SJSA1 (cell line): ENCODE measurements around the gene KLRC2. TPM values are rescaled to one million over a fixed set of nuclear protein-coding genes. Genes with fewer than 3 reads are reported as not detected.
"Not testable (repeated sequence)": the region's sequence is repeated elsewhere in the genome, so short reads cannot be mapped to it uniquely, and the experiment has no call there.

ENCODE experiments used
- DNase-seq, 2 experiments: peaks; one replicate each; pipeline ENCODE4 v3.0.0-alpha.2; 2015 to 2020; ENCODE audit warnings: low spot score in 2 of 2, low read depth in 1 of 2
- H3K27ac ChIP-seq: fragments of 250-450 bp; sonication (Bioruptor Pico); 2 replicates; pipeline ENCODE4 v1.5.1; 2020; ENCODE audit warnings: mild to moderate bottlenecking, moderate library complexity
- H3K27me3 ChIP-seq: fragments of 250-450 bp; sonication (Bioruptor Pico); replicated peaks from 2 replicates; pipeline ENCODE4 v1.5.1; 2020; ENCODE audit warnings: mild to moderate bottlenecking, moderate library complexity
- H3K36me3 ChIP-seq: fragments of 250-450 bp; sonication (Bioruptor Pico); 2 replicates; pipeline ENCODE4 v1.5.1; 2020; ENCODE audit warnings: mild to moderate bottlenecking
- H3K4me1 ChIP-seq: fragments of 250-450 bp; sonication (Bioruptor Pico); replicated peaks from 2 replicates; pipeline ENCODE4 v1.6.1; 2021; ENCODE audit warnings: mild to moderate bottlenecking
- H3K4me3 ChIP-seq: fragments of 250-450 bp; sonication (Bioruptor Pico); 2 replicates; pipeline ENCODE4 v1.5.1; 2020; ENCODE audit warnings: mild to moderate bottlenecking
- H3K9me3 ChIP-seq: fragments of 250-450 bp; sonication (Bioruptor Pico); replicated peaks from 2 replicates; pipeline ENCODE4 v1.5.1; 2020; ENCODE audit warnings: mild to moderate bottlenecking
- total RNA-seq: library from RNA; depleted of rRNA; stranded (reverse); fragments of >200 nt; shearing (Covaris generic); gene quantifications from 2 replicates; pipeline ENCODE4 v1.2.3, GENCODE V29; 2014; rRNA removed

The KLRC2 gene
- total RNA-seq: not detected in 2 replicates

DNA sequence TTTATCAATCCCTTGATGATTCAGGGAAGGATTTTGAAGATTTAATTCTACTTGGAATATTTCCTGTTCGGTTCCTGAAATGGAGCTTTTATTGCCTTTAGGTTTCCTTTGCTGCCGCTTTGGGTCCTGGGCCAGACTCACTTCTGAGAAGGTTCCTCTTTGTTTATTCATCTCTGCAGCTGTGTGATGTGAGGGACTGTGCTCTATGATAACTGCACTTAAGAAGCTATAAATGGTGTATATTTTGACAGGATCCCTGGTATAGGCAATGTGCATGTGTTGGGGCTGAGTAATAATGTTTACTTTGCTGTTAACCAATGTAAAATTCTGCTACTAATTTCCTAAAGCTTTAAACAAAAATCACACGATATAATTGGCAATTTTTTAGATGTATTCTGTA lies at the start of gene KLRC2:
TSS of gene KLRC2 (minus strand) at position 195 of the 400 bp plus-strand sequence. CDS start at position 171, 24 bp downstream.
- H3K4me3 ChIP-seq, H3K36me3 ChIP-seq, H3K9me3 ChIP-seq, H3K27me3 ChIP-seq, DNase-seq, H3K27ac ChIP-seq, H3K4me1 ChIP-seq: not testable (repeated sequence)

- DNase-seq, H3K4me3 ChIP-seq, H3K27ac ChIP-seq, H3K27me3 ChIP-seq, H3K9me3 ChIP-seq, H3K4me1 ChIP-seq, H3K36me3 ChIP-seq: not testable (repeated sequence)
Measured at GRCh38 chr12:10481901-10482300, 46.1 kb upstream of the KLRC2 start.

GRCh38 chr12:10472808-10473207 lies 37.0 kb upstream of the KLRC2 start:
- DNase-seq, H3K27ac ChIP-seq, H3K4me1 ChIP-seq, H3K4me3 ChIP-seq, H3K27me3 ChIP-seq, H3K9me3 ChIP-seq, H3K36me3 ChIP-seq: not testable (repeated sequence)

DNA sequence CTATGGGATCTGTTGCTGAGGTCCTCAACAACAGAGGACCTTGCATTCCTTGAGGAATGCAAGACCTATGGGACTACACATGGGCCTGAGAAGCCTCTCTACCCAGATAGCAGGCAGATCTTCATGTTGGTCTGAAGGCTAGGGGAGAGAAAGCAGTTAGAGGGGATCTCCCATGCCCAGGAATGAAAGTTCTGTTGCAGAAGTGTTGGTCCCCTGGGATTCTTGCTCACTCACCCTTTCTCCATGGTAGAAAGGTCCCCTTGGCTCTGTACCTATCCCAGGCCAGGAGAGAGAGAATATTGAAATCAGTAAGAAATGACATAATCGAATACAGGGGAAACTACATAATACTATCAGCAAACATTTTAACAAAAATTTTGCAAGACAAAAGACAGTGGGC lies 33.9 kb upstream of the KLRC2 start:
- no peak for DNase-seq
- Histone ChIP-seq H3K4me1 (no peaks in the 10 kb centered on the region), H3K36me3 (no peaks in the 10 kb centered on the region), H3K27me3 (no peaks in the 10 kb centered on the region), H3K9me3 (no peaks in the 10 kb centered on the region), H3K4me3 (no peak overlapping the region), H3K27ac (no peak overlapping the region)

DNA sequence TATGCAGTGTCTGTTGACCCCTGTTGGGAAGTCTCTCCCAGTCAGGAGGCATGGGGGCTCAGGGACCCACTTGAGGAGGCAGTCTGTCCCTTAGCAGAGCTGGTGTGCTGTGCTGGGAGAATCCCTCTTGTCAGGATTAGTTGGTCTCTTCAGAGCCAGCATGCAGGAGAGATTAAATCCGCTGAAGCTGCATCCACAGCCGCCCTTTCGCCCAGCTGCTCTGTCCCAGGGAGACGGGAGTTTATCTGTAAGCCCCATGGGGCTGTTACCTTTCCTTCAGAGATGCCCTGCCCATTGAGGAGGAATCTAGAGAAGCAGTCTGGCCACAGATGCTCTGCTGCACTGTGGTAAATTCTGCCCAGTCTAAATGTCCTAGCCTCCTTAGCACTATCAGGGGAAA lies 30.5 kb upstream of the KLRC2 start:
- Histone ChIP-seq H3K27ac (no peak overlapping the region), H3K36me3 (no peaks in the 10 kb centered on the region), H3K4me1 (no peaks in the 10 kb centered on the region), H3K27me3 (no peaks in the 10 kb centered on the region), H3K9me3 (no peaks in the 10 kb centered on the region), H3K4me3 (no peak overlapping the region)
- no peak for DNase-seq

GRCh38 chr12:10457760-10458159 lies 21.9 kb upstream of the KLRC2 start:
- Histone ChIP-seq H3K9me3 (0 out of 2 replicates have a peak, but pooled peaks cover 2% of the 10 kb centered on the region), H3K4me3 (no peak overlapping the region), H3K4me1 (no peaks in the 10 kb centered on the region), H3K27me3 (no peaks in the 10 kb centered on the region), H3K36me3 (no peaks in the 10 kb centered on the region), H3K27ac (no peak overlapping the region)
- no peak for DNase-seq

- Histone ChIP-seq H3K27me3 (no peaks in the 10 kb centered on the region), H3K9me3 (0 out of 2 replicates have a peak, but pooled peaks cover 2% of the 10 kb centered on the region), H3K27ac (no peak overlapping the region), H3K36me3 (no peaks in the 10 kb centered on the region), H3K4me1 (no peaks in the 10 kb centered on the region), H3K4me3 (no peak overlapping the region)
- no peak for DNase-seq
Measured at GRCh38 chr12:10456856-10457255, 21.0 kb upstream of the KLRC2 start.

DNA sequence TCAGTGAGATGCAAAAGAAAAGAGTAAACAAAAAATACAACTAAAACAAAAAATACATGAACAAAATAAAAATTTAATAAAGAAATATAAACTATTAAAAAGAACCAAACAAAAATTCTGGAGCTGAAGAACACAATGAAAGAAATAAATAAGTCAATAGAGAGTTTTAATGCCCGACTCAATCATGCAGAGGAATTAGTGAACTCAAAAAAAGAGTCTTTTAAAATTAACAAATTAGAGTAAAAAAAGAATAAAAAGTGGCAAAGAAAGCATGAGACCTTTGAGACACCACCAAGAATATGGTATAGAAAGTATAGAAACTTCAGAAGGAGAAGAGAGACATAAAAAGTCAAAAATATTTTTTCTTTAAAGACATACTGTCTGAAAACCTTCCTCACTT lies 20.0 kb upstream of the KLRC2 start:
- Histone ChIP-seq H3K4me3 (no peak overlapping the region), H3K9me3 (0 out of 2 replicates have a peak, but pooled peaks cover 2% of the 10 kb centered on the region), H3K4me1 (no peaks in the 10 kb centered on the region), H3K36me3 (no peaks in the 10 kb centered on the region), H3K27ac (no peak overlapping the region), H3K27me3 (no peaks in the 10 kb centered on the region)
- DNase-seq: no peak

DNA sequence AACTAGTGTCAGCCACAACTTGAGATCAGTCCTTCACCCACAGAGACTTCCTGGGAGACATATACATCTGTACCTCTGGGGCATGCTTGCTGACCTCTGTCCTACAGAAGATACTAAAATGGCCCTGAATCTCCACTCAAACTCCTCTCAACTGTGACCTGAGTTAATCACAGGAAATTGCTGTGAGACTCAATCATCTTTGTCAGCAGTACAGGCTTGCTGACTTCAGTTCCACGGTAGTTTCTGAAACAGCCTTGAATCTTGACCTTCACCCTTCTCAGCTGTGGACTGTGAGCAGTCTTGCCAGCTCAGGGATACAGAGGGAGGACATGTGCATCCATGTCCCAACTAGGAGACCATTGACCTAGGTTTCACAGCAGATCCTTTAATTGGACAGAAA lies 18.7 kb upstream of the KLRC2 start:
- no peak overlapping the region for H3K27ac ChIP-seq
- no peaks in the 10 kb centered on the region for H3K27me3 ChIP-seq
- H3K4me3 ChIP-seq: no peak overlapping the region
- H3K4me1 ChIP-seq: no peaks in the 10 kb centered on the region
- H3K9me3 ChIP-seq: 0 out of 2 replicates have a peak, but pooled peaks cover 2% of the 10 kb centered on the region
- no peak for DNase-seq
- H3K36me3 ChIP-seq: no peaks in the 10 kb centered on the region

DNA sequence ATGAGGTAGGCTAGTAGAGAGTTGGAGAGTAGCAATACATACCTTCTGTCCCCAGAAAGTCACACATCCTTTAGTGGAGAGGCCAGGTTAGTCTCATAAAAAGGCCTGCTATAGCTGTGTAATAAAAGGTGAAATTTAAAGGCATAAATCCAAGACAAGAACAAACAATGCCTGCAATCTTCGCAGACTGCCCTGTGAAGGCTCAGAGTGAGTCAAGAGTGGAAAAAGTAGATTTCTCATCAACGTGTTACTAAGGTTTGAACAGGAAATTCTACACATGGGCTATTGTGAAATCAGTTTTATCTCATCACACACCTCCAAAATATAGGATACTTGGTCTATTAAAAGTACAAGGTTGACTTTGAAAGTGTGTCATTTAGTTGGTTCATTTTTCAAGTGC lies 17.3 kb upstream of the KLRC2 start, which contains the start of gene KLRC1:
TSS of gene KLRC1 (minus strand) at position 222 of the 400 bp plus-strand sequence. CDS start 2,221 bp downstream, outside the sequence.
- Histone ChIP-seq H3K27ac (no peak within 1 kb of the TSS), H3K4me3 (no peak within 1 kb of the TSS), H3K9me3 (0 out of 2 replicates have a peak, but pooled peaks cover 2% of the 10 kb centered on the region), H3K4me1 (no peaks in the 10 kb centered on the region), H3K27me3 (no peaks in the 10 kb centered on the region), H3K36me3 (no peaks in the 10 kb centered on the region)
- DNase-seq: no peak

GRCh38 chr12:10448236-10448635 lies 12.4 kb upstream of the KLRC2 start:
- Histone ChIP-seq H3K27me3 (no peaks in the 10 kb centered on the region), H3K36me3 (no peaks in the 10 kb centered on the region), H3K4me3 (no peak overlapping the region), H3K4me1 (no peaks in the 10 kb centered on the region), H3K27ac (no peak overlapping the region), H3K9me3 (no peaks in the 10 kb centered on the region)
- no peak for DNase-seq

DNA sequence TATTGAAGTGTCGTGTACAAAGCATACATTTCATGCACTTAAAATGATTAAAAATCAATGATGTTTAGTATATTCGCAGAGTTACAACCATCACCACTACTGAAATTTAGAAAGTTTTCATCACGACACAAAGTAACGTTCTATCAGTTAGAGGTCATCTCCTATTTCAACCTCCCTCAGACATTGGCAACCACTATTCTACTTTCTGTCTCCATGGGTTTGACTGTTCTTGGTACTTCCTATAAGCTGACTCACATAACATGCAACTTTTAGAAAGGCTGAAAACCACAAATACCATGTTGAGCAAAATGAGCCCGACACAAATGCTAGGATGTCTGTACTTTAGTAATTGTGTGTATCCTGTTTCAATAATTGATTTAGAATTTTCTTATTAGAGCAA lies 10.2 kb upstream of the KLRC2 start:
- not testable (repeated sequence) for H3K27me3 ChIP-seq, H3K36me3 ChIP-seq, H3K27ac ChIP-seq, H3K4me3 ChIP-seq, H3K9me3 ChIP-seq, DNase-seq, H3K4me1 ChIP-seq

DNA sequence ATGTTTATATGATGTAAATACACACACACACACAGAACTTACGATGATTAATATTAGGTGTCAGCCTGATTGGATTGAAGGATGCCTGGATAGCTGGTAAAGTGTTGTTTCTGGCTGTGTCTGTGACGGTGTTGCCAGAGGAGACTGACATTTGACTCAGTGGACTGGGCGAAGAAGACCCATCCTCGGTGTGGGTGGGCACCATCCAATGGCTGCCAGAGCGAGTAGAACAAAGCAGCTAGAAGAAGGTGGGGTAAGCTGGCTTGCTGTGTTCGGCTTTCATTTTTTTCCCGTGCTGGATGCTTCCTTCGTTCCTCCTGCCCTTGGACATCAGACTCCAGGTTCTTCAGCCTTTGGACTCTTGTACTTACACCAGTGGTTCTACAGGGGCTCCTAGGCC lies 5.3 kb upstream of the KLRC2 start:
- H3K4me1 ChIP-seq, H3K36me3 ChIP-seq, H3K27me3 ChIP-seq, H3K9me3 ChIP-seq, H3K4me3 ChIP-seq, DNase-seq, H3K27ac ChIP-seq: not testable (repeated sequence)

GRCh38 chr12:10439608-10440274 lies 3.9 kb upstream of the KLRC2 start:
- H3K4me1 ChIP-seq, H3K36me3 ChIP-seq, H3K4me3 ChIP-seq, H3K9me3 ChIP-seq, H3K27ac ChIP-seq, H3K27me3 ChIP-seq: not testable (repeated sequence)
- peak in 1 of 2 experiments; percentile 15 for DNase-seq

GRCh38 chr12:10437601-10438000 lies 1.8 kb upstream of the KLRC2 start:
- H3K27ac ChIP-seq, H3K4me1 ChIP-seq, H3K36me3 ChIP-seq, H3K4me3 ChIP-seq, DNase-seq, H3K27me3 ChIP-seq, H3K9me3 ChIP-seq: not testable (repeated sequence)
